Esophagus (tissue), 2 donors: ENCODE measurements around the gene RARB. TPM values are rescaled to one million over a fixed set of nuclear protein-coding genes. Genes with fewer than 3 reads are reported as not detected.

Experiments used
- H3K27ac ChIP-seq, 2 donors: one replicate each; pipeline ENCODE4 v1.5.1; 2013; ENCODE audit warnings: low read depth in 2 of 2, mild to moderate bottlenecking in 2 of 2, inconsistent platforms in 1 of 2, low read length in 1 of 2, moderate library complexity in 1 of 2
- H3K27me3 ChIP-seq, 2 donors: one replicate each; pipeline ENCODE4 v1.6.1; 2013; ENCODE audit warnings: low read length in 2 of 2, control low read depth in 1 of 2, mild to moderate bottlenecking in 1 of 2; ENCODE audit not compliant: insufficient read depth in 2 of 2, control insufficient read depth in 1 of 2
- H3K36me3 ChIP-seq, 2 donors: one replicate each; pipeline ENCODE4 v1.6.1; 2013; ENCODE audit warnings: low read length in 1 of 2; ENCODE audit not compliant: control insufficient read depth in 2 of 2, insufficient read depth in 2 of 2
- H3K4me1 ChIP-seq, 2 donors: one replicate each; pipeline ENCODE4 v1.6.1; 2013; ENCODE audit warnings: low read length in 1 of 2; ENCODE audit not compliant: control insufficient read depth in 2 of 2, insufficient read depth in 2 of 2
- H3K4me3 ChIP-seq, 2 donors: one replicate each; pipeline ENCODE4 v1.5.1; 2013; ENCODE audit warnings: low read length in 2 of 2, mild to moderate bottlenecking in 2 of 2, low read depth in 1 of 2, moderate library complexity in 1 of 2
- H3K9me3 ChIP-seq, 2 donors: one replicate each; pipeline ENCODE4 v1.6.1; 2013; ENCODE audit warnings: mild to moderate bottlenecking in 2 of 2, low read depth in 1 of 2, low read length in 1 of 2, moderate library complexity in 1 of 2; ENCODE audit not compliant: control insufficient read depth in 2 of 2, insufficient read depth in 1 of 2
- WGBS, 2 donors: extraction: QIAGEN DNeasy Blood & Tissue Kit; methylation state at CpG; one replicate each; pipeline ENCODE4 v1.1.7; 2013; 5-methylcytosine and 5-hydroxymethylcytosine counted together
- polyA plus RNA-seq, 2 donors: library from polyadenylated mRNA; stranded (reverse); fragments of 200-250 nt; gene quantifications; one replicate each; pipeline ENCODE4 v1.2.3, GENCODE V29; 2013
- donor health status: healthy with polysubstance abuse.
- donor health status: Bipolar disorder and iron deficiency.

The RARB gene
- polyA plus RNA-seq, 2 donors: 1.6 to 2.2 TPM

DNA sequence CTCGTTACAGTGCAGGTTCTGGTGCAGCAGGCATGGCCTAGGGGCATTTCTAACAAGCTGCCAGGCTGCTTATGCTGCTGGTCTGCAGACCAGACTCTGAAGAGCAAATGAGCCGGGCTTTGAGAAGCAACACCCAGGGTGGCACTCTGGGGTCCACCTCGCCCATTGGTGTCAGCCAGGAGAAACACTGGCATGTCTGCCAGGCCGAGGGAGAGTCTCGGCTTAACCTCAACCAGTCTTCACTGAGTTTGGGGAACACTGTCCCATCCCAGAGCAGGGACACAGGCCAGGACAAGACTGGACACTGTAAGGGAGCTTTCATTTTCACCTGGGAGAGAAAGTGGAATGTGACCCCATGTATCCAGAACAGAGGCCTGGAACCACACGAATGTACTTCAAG, 143.2 kb downstream of the RARB start:
- 84 to 90% methylated on average over 6 of the region's 6 CpGs for WGBS, 2 donors
- Histone ChIP-seq H3K4me1 (peaks cover 0 to 2% of the 10 kb centered on the region in 2 donors), H3K27ac (no peak overlapping the region), H3K9me3 (no peaks in the 10 kb centered on the region), H3K36me3 (peaks cover 0 to 3% of the 10 kb centered on the region in 2 donors), H3K27me3 (no peaks in the 10 kb centered on the region), H3K4me3 (no peak overlapping the region)

DNA sequence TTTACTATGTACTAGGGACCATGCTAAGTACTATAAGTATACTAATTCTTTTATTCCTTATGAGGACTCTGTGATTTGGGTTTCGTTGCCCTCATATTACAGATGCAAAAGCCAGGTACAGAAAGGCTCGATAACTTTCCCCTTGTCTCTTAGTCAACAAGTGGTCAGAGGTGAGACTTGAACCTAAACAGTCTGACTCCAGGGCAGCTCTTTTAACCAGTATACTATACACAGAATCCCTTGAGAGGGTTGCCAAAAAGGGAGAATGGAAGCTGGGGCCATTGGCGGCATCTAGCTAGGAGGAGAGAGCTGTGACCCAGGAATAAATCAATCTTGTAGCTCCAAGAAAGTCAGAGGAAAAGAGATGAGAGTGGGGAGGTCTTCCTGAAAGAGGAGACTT, 144.3 kb downstream of the RARB start:
- no peak overlapping the region for H3K27ac ChIP-seq
- no peaks in the 10 kb centered on the region for H3K9me3 ChIP-seq
- H3K27me3 ChIP-seq: no peaks in the 10 kb centered on the region
- H3K36me3 ChIP-seq: peaks cover 0 to 3% of the 10 kb centered on the region in 2 donors
- peaks cover 0 to 2% of the 10 kb centered on the region in 2 donors for H3K4me1 ChIP-seq
- no peak overlapping the region for H3K4me3 ChIP-seq
- WGBS, 2 donors: 93 to 98% methylated on average over 3 of the region's 3 CpGs

DNA sequence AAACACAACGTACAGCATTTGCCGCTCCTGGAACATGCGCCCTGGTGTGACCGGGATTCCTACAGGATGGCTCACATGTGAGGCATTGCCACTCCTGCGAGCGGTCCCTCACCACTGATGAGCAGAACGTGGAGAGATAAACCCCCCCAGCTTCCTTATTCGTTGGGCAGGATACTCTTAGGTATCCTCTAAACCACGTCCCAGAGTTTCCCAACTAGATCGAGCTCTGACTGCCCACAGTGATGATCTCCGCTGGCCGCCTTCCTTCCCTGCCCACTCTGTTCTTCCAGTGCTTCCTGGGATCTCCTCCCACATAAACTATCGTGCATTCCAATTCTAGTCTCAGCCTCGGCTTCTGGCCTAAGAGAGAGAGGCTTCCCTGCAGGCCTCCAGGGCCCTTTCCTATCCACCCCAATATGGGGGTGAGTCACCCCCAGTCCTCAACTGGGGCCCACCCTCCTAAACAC, 144.9 kb downstream of the RARB start:
- Histone ChIP-seq H3K27me3 (no peaks in the 10 kb centered on the region), H3K9me3 (no peaks in the 10 kb centered on the region), H3K4me1 (no peaks in the 10 kb centered on the region), H3K4me3 (no peak overlapping the region), H3K36me3 (peaks cover 0 to 3% of the 10 kb centered on the region in 2 donors), H3K27ac (no peak overlapping the region)
- 72 to 80% methylated on average over 14 of the region's 14 CpGs for WGBS, 2 donors

DNA sequence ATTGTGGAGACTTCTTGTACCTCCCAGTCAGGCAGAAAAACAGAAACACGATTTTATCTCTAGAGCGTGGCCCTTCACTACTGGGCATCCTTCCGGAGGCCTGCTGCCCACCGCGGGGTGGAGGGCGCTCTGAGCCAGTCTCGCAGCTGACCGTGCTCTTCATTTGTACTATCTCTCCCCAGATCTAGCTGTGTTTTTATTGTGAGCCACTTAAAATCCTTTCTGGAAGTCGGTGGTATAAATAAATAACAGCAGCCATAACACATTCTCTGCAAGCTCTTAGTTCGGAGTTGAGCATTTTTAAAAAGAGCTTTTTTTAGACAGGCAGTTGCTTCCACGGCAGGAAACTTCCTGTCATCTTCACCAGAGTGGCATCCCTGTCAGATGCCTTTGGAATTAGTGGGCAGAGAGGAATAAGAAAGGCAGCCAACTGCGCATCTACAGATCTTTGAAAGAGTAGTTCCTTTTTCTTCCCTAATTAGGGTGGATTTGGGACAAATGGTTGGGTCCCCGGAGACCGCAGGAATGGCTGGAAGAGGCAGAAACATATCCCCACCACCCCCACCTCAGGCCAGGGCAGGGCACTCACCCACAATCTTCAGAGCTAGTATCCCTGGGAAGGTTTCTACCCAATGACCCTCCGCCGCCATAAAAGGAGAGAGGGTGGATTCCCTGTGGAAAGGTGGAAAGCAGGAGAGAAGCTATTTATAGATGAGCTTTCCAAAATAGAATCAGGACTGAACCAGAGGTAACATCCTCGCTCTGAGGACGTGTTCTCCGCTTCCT, 145.5 kb downstream of the RARB start:
- H3K27me3 ChIP-seq: no peaks in the 10 kb centered on the region
- H3K4me1 ChIP-seq: no peaks in the 10 kb centered on the region
- no peak overlapping the region for H3K27ac ChIP-seq
- WGBS, 2 donors: 77 to 80% methylated on average over 19 of the region's 19 CpGs
- H3K36me3 ChIP-seq: peaks cover 0 to 3% of the 10 kb centered on the region in 2 donors
- no peak overlapping the region for H3K4me3 ChIP-seq
- no peaks in the 10 kb centered on the region for H3K9me3 ChIP-seq

- Histone ChIP-seq H3K27me3 (no peaks in the 10 kb centered on the region), H3K4me1 (no peaks in the 10 kb centered on the region), H3K4me3 (no peak overlapping the region), H3K36me3 (peaks cover 0 to 3% of the 10 kb centered on the region in 2 donors), H3K9me3 (no peaks in the 10 kb centered on the region), H3K27ac (no peak overlapping the region)
- 91 to 95% methylated on average over 16 of the region's 16 CpGs for WGBS, 2 donors
These were observed 146.2 kb downstream of the RARB start for GRCh38 chr3:25574172-25574765.

- WGBS, 2 donors: 93 to 96% methylated on average over 12 of the region's 12 CpGs
- Histone ChIP-seq H3K4me3 (no peak overlapping the region), H3K9me3 (no peaks in the 10 kb centered on the region), H3K4me1 (no peaks in the 10 kb centered on the region), H3K27ac (no peak overlapping the region), H3K36me3 (peaks cover 0 to 2% of the 10 kb centered on the region in 2 donors), H3K27me3 (no peaks in the 10 kb centered on the region)
These were observed 146.9 kb downstream of the RARB start for GRCh38 chr3:25575001-25575400.

GRCh38 chr3:25576146-25576545, 148.1 kb downstream of the RARB start:
- WGBS, 2 donors: 76% methylated on average over 4 of the region's 4 CpGs
- Histone ChIP-seq H3K4me1 (no peaks in the 10 kb centered on the region), H3K36me3 (peaks cover 0 to 5% of the 10 kb centered on the region in 2 donors), H3K27me3 (no peaks in the 10 kb centered on the region), H3K4me3 (no peak overlapping the region), H3K27ac (no peak overlapping the region), H3K9me3 (no peaks in the 10 kb centered on the region)

- H3K9me3 ChIP-seq: peaks cover 0 to 5% of the 10 kb centered on the region in 2 donors
- H3K4me1 ChIP-seq: no peaks in the 10 kb centered on the region
- peaks cover 0 to 7% of the 10 kb centered on the region in 2 donors for H3K36me3 ChIP-seq
- H3K27ac ChIP-seq: no peak overlapping the region
- no peaks in the 10 kb centered on the region for H3K27me3 ChIP-seq
- WGBS, 2 donors: 85% methylated on average over 15 of the region's 15 CpGs
- H3K4me3 ChIP-seq: no peak overlapping the region
These were observed 148.9 kb downstream of the RARB start for GRCh38 chr3:25576831-25577454.

DNA sequence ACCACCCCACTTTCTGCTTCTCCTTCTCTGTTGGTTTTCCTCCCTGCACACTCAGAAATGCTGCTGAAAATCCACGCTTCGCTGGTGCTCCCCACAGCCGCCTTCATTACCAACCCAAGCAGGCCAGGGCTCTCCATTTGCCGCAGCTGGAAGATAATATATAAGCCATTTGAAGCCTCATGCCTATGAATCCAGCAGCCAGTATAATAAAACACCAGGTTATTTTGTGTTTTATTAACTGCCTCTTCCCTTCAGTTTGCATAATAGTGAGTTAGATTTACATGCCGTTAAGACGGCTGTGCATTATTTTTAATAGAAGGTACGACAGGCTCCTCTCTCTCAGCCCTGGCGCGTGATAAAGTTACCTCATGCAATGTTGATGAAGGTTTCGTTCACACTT, 150.0 kb downstream of the RARB start:
- 97 to 98% methylated on average over 10 of the region's 10 CpGs for WGBS, 2 donors
- no peak overlapping the region for H3K4me3 ChIP-seq
- no peaks in the 10 kb centered on the region for H3K4me1 ChIP-seq
- peaks cover 0 to 5% of the 10 kb centered on the region in 2 donors for H3K9me3 ChIP-seq
- no peaks in the 10 kb centered on the region for H3K27me3 ChIP-seq
- peaks cover 0 to 9% of the 10 kb centered on the region in 2 donors for H3K36me3 ChIP-seq
- no peak overlapping the region for H3K27ac ChIP-seq
